Activated CD8-positive, alpha-beta memory T cell treated with anti-CD3 and anti-CD28 coated beads, Interleukin-2, amount 50 U/mL, for 24 hours (primary cell): Measurements from ENCODE around the gene SH3PXD2A.

Experiments used
- DNase-seq: peaks from one replicate; pipeline ENCODE4 v3.0.0-alpha.2; 2020; ENCODE audit errors: extremely low read depth

Gene SH3PXD2A, protein sequence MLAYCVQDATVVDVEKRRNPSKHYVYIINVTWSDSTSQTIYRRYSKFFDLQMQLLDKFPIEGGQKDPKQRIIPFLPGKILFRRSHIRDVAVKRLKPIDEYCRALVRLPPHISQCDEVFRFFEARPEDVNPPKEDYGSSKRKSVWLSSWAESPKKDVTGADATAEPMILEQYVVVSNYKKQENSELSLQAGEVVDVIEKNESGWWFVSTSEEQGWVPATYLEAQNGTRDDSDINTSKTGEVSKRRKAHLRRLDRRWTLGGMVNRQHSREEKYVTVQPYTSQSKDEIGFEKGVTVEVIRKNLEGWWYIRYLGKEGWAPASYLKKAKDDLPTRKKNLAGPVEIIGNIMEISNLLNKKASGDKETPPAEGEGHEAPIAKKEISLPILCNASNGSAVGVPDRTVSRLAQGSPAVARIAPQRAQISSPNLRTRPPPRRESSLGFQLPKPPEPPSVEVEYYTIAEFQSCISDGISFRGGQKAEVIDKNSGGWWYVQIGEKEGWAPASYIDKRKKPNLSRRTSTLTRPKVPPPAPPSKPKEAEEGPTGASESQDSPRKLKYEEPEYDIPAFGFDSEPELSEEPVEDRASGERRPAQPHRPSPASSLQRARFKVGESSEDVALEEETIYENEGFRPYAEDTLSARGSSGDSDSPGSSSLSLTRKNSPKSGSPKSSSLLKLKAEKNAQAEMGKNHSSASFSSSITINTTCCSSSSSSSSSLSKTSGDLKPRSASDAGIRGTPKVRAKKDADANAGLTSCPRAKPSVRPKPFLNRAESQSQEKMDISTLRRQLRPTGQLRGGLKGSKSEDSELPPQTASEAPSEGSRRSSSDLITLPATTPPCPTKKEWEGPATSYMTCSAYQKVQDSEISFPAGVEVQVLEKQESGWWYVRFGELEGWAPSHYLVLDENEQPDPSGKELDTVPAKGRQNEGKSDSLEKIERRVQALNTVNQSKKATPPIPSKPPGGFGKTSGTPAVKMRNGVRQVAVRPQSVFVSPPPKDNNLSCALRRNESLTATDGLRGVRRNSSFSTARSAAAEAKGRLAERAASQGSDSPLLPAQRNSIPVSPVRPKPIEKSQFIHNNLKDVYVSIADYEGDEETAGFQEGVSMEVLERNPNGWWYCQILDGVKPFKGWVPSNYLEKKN

DNA sequence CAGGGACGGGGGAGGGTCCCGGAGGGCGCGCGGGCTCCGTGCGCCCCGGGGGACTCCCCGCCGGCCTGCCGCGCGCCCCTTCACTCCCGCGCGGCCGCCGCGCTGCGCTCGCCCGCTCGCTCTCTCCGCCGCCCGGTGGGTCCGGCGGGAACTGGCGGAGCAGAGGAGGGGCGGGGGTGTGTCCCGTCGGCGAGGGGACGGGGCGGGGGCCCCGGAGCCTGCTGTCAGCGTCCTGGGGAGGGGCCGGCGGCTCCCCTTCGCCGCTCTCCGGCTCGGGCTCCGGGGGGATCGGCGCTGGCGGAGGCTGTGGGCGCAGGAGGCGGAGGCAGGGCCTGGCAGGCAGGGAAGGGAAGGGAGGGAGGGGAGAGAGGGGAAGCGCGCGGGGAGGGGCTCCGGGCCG lies at the start of gene SH3PXD2A:
Gene SH3PXD2A, minus strand, starts transcription at position 153 of the 400 bp plus-strand sequence. CDS start 310 bp downstream, outside the sequence.
- DNase-seq = no peak

DNA sequence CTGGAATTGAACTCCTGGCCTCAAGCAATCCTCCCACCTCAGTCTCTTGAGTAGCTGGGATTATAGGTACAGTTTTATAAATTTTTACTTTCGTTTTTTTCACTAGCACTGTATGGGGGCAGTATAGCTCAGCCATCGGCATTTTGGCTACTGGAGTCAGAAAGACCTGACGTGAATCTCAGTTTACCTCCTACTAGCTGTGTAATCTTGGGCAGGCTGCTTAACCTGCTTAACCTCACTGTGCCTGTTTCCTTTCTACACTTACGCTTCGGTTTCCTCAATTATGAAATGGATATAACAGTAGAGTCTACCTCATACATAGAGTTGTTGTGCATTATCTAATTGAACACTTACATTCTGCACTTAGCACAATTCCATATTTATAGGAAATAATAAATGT lies 45.9 kb upstream of the SH3PXD2A start:
- no peak for DNase-seq

DNA sequence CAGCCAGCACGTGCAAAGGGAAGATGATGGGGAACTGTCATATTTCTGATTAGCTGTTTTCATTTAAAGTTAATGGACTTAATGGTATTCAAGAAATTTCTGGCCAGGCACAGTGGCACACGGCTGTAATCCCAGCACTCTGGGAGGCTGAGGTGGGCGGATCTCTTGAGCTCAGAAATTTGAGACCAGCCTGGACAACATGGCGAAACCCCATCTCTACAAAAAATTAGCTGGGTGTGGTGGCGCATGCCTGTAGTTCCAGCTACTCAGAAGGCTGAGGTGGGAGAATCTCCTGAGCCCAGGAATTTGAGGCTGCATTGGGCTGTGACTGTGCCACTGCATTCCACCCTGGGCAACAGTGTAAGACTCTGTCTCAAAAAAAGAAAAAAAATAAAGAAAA lies 43.9 kb upstream of the SH3PXD2A start:
- no peak for DNase-seq

DNA sequence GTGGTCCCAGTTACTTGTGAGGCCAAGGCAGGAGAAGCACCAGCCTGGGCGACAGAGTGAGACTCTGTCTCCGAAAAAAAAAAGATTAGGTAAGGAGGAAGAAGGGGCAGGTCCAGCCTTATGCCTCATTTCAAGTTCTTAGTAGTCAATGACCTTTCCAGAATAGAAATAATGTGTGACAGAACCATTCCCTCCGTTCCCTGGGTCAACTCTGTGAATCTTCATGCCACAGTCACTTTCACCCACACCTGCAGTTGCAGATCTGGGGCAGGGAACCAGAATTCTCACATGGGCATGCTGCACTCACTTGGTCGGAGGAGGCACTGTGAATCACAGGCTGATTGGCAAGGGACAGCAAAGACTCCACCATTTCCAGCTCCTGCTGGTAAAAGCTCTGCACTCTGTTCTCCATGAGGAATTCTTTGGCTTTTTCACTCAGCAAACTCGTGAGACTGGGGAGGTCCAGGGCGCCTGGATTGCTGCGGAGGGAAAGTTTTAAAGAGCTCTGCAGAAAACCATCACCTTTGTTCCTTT lies 41.9 kb upstream of the SH3PXD2A start:
- no peak for DNase-seq

DNA sequence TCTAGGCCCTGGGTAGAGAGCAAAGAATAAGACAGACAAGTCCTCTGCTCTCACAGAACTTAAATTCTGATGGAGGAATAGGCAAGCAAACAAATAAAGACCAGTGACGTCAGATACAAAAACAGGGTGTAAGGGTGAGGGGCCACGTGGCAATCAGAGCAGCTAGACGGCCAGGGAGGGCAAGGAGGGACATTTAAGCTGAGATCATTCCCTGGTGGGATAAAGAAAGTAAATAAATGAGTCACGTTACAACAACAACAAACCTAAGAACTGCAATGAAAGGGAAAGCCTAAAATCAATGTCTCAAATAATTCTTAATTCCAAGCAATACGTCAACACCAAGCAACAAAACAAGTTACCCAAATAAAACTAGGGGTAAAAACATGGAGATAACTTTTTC lies 40.8 kb upstream of the SH3PXD2A start:
- DNase-seq = no peak

DNA sequence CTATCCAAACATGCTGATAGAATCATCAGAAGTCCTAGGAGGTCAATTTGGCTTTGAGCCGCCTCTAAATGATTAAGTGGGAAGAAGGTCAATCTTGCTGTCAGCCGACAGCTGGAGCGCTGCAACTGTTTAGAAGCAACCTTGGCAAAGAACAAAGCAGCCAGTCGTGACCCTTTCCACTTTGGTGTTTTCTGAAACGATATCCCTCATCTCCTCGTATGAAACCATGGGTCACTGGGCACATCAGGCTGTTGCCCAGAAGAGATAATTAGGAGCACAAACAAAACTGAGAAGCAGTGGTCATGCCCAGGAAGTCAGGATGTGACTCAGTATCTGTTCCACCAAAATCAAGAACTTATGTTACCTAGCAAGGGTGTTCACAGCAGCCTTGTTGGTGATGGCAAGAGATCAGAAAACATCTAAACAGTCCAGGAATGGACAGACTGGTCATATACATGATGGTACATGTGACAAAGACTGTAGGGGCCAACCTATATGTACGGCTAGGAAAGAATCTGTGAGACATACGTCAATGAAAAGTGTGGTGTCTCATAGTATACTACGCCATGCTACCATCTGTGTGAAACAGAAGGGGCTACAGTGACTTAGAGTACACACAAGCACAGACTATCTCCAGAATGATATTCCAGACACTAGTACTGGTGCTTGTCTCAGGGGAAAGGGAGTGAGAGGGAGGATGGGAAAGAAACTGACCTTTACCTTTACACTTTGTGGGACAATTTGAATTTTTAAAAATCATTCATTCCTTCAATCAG lies 40.2 kb upstream of the SH3PXD2A start:
- DNase-seq = no peak

DNA sequence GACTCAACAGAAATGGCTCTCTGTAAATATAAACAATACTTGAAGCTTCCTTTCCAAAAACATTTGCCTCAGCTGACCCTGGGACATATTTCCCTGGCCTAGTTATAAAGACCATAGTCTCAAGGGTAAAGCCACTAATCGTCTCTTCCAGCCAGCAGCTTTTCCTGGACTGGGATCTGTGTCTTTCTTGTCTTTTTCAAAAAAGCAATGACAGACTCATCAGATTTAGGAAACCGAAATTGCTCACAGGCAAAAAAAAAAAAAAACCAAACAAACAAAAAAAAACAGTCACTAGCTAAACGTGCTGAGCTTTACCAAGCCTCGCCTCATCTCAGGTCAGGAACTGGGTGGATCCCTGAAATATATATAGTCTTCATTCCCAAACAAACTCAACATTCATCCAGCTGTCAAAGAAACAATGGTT lies 39.1 kb upstream of the SH3PXD2A start:
- DNase-seq = no peak

DNA sequence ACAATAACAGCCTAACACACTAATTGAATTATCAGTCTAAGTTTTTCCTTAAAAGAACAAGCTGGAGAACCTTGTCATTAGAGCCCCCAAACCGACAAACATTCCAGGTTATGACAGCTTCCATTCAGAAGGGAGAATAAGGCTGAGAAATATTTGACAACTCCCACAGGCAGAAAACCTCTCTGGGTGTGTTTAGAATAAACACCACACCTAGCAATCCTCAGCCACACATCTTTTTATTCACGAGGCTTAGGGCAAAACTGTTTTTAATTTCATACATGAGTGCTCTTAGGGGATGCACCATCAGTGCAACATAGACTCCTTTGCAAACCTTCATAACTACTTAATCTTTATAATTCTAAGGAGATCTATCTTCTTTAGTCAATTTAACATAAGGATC lies 38.4 kb upstream of the SH3PXD2A start:
- DNase-seq = no peak

DNA sequence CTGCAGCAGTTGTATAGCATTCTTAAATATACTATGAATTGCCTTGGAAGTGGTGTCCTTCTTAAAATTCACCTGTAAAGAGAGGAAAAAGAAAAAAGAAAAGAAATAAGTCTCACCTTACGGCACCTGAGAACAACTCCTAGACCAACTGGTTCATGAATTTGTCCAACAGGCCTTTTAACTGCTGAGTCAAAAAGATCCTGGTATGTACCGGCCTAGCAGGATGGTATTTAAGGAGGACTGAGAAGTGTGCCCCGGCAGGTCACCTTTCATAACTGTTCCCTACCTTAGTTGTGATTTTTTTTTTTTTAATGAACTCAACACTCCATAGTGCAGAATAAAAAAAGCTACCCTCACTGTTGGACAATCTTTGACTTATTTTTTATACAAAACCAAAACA lies 36.8 kb upstream of the SH3PXD2A start:
- DNase-seq = no peak

DNA sequence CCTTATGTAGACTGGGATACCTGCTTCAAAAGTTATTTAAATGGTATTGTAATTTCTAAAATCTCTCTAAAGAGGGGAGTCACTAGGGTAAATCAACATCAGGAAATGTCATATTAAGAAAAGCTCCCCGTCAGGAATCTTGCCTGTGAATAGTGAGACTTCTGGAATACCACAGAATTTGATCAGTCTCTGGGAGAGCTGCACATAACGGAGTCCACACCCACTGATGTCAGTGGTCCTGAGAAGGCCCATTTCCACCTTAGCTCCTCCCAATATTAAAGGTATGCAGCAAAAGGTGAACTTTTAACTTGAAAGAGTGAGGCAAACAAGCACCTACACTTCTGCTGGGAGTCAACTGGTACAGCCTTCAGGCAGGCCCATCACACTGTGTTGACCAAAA lies 35.3 kb upstream of the SH3PXD2A start:
- no peak for DNase-seq

DNA sequence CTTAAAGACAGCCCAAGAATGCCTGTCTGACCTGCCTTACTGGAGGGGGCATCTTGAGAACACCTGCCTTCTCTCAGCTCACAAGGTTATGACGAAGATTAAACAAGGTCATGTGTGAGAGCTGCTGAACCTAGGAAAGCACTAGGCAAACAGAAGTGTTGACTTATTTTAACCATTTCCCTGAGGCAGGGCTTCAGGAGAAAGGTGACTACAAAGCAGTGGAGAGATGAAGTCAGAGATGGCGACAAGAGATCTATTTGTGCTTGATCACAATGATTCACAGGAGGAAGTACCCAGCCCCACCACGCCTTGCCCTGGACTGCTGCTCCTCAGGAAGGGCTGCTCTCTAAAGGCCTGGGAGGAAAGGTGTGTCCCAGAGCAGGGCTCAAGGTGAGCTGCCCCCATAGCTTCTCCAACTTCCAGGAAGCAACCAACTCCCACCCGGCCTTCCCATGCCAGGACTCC lies 34.9 kb upstream of the SH3PXD2A start:
- DNase-seq = no peak

DNA sequence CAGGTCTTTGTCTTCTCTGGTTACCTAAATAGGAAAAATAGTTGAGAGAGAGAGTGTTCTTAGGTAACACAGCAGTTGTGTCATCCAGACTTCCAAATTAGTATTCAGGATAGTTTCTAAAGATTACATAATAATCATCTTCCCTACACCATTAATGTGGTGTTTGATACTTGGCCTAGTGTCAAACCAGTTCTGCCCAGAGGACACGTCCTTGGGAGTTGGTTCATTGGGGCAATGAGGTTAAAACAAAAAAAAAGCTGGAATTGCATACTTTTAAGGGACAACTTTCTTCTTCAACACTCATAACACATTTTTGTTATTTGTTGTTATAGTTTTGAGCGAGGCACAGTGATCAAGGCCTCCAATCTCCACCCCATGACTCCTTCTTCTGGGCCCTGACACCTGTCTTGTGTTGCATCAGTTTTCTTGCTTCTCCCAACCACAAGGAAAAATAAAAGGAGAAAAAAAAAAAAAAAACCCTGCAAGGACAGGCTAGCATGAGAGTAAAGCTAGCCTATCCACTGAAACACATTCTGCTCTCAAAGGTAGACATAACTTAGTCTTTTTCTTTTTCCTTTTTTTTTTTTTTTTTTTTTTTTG lies 33.8 kb upstream of the SH3PXD2A start:
- DNase-seq = no peak

DNA sequence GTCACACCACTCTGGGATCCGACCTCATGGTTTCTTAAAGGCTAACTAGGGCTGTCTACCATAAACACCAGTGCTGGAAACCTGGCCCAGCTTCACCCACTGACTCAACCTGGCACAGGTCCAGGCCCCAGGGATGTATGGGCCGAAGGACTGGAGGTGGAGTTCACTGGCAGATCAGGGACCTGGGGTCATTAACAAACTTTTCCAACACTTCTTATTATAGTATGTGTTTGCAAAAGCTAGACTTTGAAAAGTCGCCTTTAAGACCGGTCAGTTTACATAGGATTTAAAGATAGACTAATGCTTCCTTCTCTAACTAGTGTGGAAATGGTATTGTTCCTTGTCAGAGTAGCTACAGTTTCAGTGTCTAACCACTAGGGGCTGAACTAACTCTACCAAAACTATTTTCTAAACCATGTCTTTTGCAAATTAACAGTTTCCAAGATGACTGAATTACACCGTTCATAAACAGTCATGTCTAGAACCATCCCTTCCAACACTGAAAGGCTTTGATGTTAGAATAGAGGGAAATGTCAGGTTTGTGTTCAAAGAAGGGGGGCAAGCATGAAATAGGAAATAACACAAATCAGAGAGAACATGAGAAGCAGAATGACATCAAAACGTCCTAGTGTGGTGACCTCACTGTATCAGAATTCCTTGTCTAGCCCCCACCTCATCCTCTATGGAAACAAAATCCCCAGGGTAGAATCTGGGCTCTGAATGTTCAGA lies 32.9 kb upstream of the SH3PXD2A start:
- DNase-seq = no peak

DNA sequence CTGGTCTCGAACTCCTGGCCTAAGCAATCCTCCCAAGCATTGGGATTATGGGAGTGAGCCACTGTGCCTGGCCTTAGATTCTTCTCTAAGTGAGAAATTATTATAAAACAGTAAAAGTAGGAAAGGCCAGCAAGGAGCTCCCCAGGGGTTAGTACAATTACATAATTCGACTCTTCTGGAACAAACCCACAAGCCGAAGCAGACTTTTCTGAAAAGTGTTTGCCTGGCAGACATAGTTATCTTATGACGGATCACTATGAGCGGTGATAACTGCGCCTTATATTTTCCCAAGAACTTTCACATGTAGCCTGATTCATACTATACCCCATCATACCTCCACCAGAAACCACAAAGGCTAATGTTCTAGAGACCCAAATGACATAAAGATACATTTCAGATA lies 30.2 kb upstream of the SH3PXD2A start:
- DNase-seq = no peak

DNA sequence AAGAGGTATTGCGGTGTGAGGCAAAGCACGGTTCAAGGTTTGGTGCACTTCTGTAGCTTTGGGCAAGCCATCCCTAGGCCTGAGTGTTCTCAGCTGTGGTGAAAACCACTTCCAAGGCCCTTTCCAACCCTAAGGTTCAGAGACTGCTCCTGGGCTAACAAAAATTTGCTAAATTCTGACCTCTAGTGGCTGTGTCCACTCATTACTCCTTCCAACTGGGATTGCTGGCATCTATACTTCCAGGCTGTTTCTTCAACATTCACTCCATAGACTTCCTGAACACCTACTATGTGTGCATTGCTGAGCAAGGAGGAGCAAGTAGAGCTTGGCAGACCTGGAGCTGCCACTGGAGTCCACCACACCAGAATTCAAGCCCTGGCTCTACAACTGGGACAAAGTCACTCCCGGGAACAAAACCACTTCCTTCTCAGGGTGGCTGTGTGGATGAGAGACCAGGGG lies 29.3 kb upstream of the SH3PXD2A start:
- no peak for DNase-seq

DNA sequence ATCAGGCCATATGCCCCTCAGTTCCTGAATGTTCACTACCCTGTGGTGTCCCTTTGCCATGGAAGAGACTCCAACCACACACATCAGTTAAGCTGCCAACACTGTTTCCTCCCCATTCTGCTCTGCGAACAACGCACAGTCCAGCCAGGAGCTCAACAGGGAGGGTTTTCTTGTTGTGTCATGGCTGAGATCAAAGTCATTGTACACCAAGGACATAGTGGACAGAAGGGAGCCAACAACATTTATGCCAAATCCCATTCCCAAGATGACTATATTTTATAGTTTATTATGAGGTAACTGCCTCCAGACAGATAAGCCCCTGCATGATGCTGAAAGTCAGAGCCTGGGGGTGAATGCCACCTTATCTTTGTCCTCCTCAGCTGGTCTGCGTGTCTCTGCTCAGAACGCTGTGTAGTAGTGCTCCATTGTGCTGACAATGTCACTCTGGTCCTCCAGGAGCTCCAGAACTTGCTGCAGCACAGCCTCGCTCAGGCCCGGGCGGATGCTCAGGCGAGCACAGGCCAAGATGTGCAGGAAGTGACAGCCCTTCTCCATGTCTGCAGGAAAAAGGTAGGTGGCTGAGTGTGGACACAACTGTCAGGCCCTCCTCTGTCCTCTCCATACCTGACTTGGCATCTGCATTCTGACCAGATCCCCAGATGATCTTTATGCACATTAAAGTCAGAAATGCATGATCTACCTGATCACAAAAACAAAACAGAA lies 27.1 kb upstream of the SH3PXD2A start:
- DNase-seq = no peak

DNA sequence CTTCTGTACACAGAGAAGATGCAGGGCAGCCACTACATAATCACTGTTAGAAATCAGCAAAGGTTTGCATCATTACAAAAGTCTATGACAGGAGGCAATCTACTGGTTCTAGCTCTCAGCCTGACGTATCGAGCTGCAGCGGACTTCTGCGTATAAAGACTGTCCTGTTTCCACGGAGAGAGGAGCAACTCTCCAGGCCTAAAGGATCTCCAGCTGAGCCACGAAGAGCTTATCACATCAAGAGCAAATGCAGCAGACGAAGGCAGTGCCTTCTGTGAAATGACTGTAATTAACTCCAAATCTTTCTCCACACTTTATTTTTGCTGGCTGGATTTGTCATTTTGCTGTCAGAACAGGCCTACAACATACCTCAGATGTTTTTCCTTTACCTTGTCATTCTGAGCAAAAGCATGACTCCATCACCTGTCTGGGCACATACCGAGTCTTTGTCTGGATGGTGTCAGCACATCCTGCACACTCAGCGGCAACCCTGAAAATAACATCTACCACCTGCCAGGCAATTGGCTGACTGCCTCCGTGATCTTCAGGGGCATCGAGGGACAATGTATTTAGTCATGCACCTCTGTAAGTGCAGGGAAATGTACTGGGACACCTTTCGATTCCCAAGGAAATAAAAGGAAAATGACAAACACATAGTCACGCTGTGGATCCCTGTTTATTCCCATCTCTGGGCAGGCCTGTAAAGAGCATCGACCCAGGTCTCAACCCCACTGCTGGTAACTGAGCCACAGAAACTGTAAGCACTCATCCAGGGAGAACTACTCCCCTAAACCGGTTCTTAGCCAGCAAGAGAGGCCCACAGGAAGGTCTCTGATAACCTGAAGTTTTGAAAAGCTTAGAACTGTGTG lies 26.3 kb upstream of the SH3PXD2A start:
- no peak for DNase-seq

DNA sequence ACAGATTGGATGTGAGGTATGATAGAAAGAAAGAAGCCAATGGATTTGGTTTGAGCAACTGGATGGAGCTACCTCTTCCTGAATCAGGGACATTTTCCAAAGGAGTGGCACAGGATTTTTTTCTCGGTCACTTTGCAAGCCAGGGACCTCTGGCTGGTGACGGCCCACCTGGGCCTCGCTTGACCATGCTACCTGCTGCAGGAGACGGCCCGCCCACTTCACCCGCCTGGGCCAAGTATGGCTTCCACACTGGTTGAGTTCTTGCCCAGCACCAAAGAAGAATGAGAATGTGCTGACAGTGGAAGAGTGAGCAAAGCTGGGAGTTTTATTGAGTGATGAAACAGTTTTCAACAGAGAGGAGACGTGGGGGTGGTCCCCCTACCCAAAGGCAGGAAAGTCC lies 24.5 kb upstream of the SH3PXD2A start:
- DNase-seq = no peak
